H1 (cell line): Measurements from ENCODE around the gene DNAJB7. TPM values are rescaled to one million over a fixed set of nuclear protein-coding genes. Genes with fewer than 3 reads are reported as not detected.

Experiments
- CTCF ChIP-seq, 3 experiments: IDR thresholded peaks; 1 replicate in 2 of 3; 2 replicates in 1 of 3; pipeline versions ENCODE4 v1.5.1 to v1.6.1; 2011; ENCODE audit warnings: low read length in 3 of 3, mild to moderate bottlenecking in 3 of 3, inconsistent platforms in 2 of 3, low read depth in 1 of 3, moderate library complexity in 1 of 3; ENCODE audit not compliant: insufficient read depth in 1 of 3; ENCODE audit errors: control extremely low read depth in 1 of 3
- HDAC2 ChIP-seq, 2 experiments: fragments of 300-600 bp in 1 of 2; sonication (generic) in 1 of 2; IDR thresholded peaks; 2 replicates each; pipeline ENCODE4 v1.6.1; 2011 to 2012; ENCODE audit warnings: low read depth in 2 of 2, low read length in 2 of 2, mild to moderate bottlenecking in 2 of 2, moderate library complexity in 2 of 2, borderline replicate concordance in 1 of 2, inconsistent platforms in 1 of 2
- JUN ChIP-seq: IDR thresholded peaks from 2 replicates; pipeline ENCODE4 v1.6.1; 2011; ENCODE audit warnings: low read depth, mild to moderate bottlenecking, improper control_type of control experiment, low read length
- RNF2 ChIP-seq: fragments of 200-900, 300-1000 bp; sonication (generic); IDR thresholded peaks from 2 replicates; pipeline ENCODE4 v1.7.1; 2016; ENCODE audit warnings: borderline replicate concordance, low read depth, mild to moderate bottlenecking, antibody characterized with exemption, low read length; ENCODE audit not compliant: poor library complexity, severe bottlenecking; ENCODE audit errors: missing control alignments
- SP2 ChIP-seq: IDR thresholded peaks from 2 replicates; pipeline ENCODE4 v1.6.1; 2012; ENCODE audit warnings: mild to moderate bottlenecking, low read length, inconsistent platforms
- TBP ChIP-seq: IDR thresholded peaks from 2 replicates; pipeline ENCODE4 v1.6.1; 2011; ENCODE audit warnings: low read depth, low read length, improper control_type of control experiment
- polyA plus RNA-seq, 7 experiments: library from polyadenylated mRNA; depleted of rRNA in 3 of 7; stranded (reverse) in 5 of 7; unstranded in 2 of 7; fragments of >200 nt in 5 of 7; fragments of 200-250 nt in 2 of 7; gene quantifications; 1 replicate in 5 of 7; 2 replicates in 1 of 7; 4 replicates in 1 of 7; pipeline versions ENCODE4 v1.2.1 to v1.2.3, GENCODE V29; 2011 to 2013; ENCODE audit warnings: missing spikeins in 2 of 7, mixed read lengths in 2 of 7
- total RNA-seq: library from RNA; stranded (reverse); fragmentation: NEBNext Ultra II Directional; extraction: Animal tissue kit (Norgen Biotek cat#: 25700); gene quantifications from 2 replicates; pipeline ENCODE4 v1.2.1, GENCODE V29; 2021

The DNAJB7 gene
- total and polyA plus RNA-seq, 2 of the 8 experiments (the other 6 are each of a cell fraction or from before 2014, with no cell fraction given): not detected

- TF ChIP-seq CTCF (IDR thresholded peaks at IDR 0.05; ENCODE audit: control extremely low read depth in 1 of 3, insufficient read depth in 1 of 3, low read depth in 1 of 3, low read length in 3 of 3) (no peak), HDAC2 (IDR thresholded peaks at IDR 0.05; ENCODE audit: borderline replicate concordance in 1 of 2, low read depth in 2 of 2, low read length in 2 of 2) (no peak), JUN (no peak), RNF2 (no peak), SP2 (no peak), TBP (no peak)
These were observed 32.8 kb downstream of the DNAJB7 start (continued) for GRCh38 chr22:40829131-40829530.
